ENCODE data around the gene RPL28.

Gene RPL28

GRCh38 chr19:55373993-55374757 lies 11.6 kb upstream of the RPL28 start:
- DNase-seq (ENCODE audit: low spot score): no peak

- DNase-seq (ENCODE audit: low spot score): no peak
Observed at GRCh38 chr19:55376241-55376933, 9.3 kb upstream of the RPL28 start, which contains the start of gene TMEM190. TMEM190 (plus strand) TSS chr19:55376826; CDS start chr19:55376854, 28 bp downstream.

GRCh38 chr19:55377356-55378131 lies 8.2 kb upstream of the RPL28 start:
- no peak for DNase-seq (ENCODE audit: low spot score)

GRCh38 chr19:55379174-55379573 lies 6.6 kb upstream of the RPL28 start:
- DNase-seq (ENCODE audit: low spot score): no peak

GRCh38 chr19:55382013-55382412 lies 3.7 kb upstream of the RPL28 start:
- no peak for DNase-seq (ENCODE audit: low spot score)

GRCh38 chr19:55382522-55383054 lies 3.1 kb upstream of the RPL28 start:
- DNase-seq (ENCODE audit: low spot score): no peak

- DNase-seq (ENCODE audit: low spot score): peak; percentile 65
Observed at GRCh38 chr19:55383279-55384130, 2.2 kb upstream of the RPL28 start.

- no peak for DNase-seq (ENCODE audit: low spot score)
Observed at GRCh38 chr19:55384131-55384919, 1.4 kb upstream of the RPL28 start, which contains the start of gene TMEM238. TMEM238 (minus strand) TSS chr19:55384292; CDS start chr19:55384259, 33 bp downstream.

- DNase-seq (ENCODE audit: low spot score): peak; percentile 94
Observed at GRCh38 chr19:55384920-55385723, 610 bp upstream of the RPL28 start.

- peak; percentile 51 for DNase-seq (ENCODE audit: low spot score)
Observed at GRCh38 chr19:55386493-55386971, 800 bp downstream of the RPL28 start.

GRCh38 chr19:55387736-55388497 lies 2.2 kb downstream of the RPL28 start:
- no peak for DNase-seq (ENCODE audit: low spot score)

GRCh38 chr19:55389386-55390317 lies 3.9 kb downstream of the RPL28 start:
- DNase-seq (ENCODE audit: low spot score): no peak

GRCh38 chr19:55390461-55390880 lies 4.7 kb downstream of the RPL28 start:
- DNase-seq (ENCODE audit: low spot score): no peak

GRCh38 chr19:55391191-55391670 lies 5.5 kb downstream of the RPL28 start:
- DNase-seq (ENCODE audit: low spot score): no peak

GRCh38 chr19:55391702-55392615 lies 6.2 kb downstream of the RPL28 start:
- DNase-seq (ENCODE audit: low spot score): no peak
